IPS DF 4.7 (cell line): Measurements from ENCODE around the gene NLRX1.
"Not testable (repeated sequence)": the region's sequence is repeated elsewhere in the genome, so short reads cannot be mapped to it uniquely, and the experiment has no call there.

Experiments
- DNase-seq: peaks from one replicate; pipeline ENCODE4 v3.0.0-alpha.2; 2013; ENCODE audit warnings: low spot score; ENCODE audit errors: extremely low read depth

NLRX1 gene

DNA sequence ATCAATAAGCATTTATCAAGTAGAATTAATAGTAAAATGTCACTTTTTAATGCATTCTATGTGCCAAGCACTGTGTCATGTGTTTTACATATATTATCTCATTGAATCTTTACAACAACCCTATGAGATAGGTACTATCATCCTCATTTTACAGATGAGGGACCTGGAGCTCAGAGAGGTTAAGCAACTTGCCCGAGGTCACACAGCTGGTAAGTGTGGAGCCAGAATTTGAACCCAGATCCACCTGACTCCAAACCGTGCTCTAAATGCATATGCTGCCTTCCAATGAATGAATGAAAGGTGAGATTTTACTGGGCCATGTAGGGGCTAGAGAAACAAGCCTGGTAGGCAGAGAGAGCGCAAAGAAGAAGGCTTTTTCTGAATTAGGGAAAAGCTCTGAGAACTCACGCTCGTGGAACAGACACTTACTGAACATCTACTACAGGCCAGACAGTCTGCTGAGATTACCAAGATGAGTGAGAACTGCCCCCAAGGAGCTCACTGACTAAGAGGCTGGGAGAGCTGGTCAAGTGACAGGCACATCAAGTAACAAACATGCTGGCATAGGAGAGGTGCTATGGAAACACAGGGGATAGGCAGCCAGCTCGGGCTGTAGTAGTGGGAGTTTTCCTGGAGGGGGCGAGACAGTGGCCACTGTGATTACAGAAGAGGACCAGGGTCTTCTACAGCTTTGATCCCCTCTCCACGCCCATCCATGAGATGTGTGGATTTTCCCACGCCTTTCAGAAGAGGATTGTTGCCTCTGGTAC, 15.3 kb upstream of the NLRX1 start:
- no peak for DNase-seq

DNA sequence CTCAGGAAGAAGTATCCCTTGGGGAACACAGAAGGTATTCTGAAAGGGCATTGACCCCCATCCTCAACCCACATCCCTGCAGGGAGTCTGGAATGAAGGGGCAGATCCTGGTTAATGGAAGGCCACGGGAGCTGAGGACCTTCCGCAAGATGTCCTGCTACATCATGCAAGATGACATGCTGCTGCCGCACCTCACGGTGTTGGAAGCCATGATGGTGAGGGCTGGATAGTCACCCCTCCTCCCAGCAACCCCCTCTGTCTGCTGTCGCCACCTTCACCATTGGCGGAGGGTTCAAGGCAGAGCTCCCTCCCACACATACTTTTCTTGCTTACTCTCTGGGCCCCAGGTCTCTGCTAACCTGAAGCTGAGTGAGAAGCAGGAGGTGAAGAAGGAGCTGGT, 14.3 kb upstream of the NLRX1 start:
- no peak for DNase-seq

GRCh38 chr11:119155733-119156492, 12.6 kb upstream of the NLRX1 start:
- no peak for DNase-seq

GRCh38 chr11:119156496-119156895, 12.0 kb upstream of the NLRX1 start:
- DNase-seq, result no peak

DNA sequence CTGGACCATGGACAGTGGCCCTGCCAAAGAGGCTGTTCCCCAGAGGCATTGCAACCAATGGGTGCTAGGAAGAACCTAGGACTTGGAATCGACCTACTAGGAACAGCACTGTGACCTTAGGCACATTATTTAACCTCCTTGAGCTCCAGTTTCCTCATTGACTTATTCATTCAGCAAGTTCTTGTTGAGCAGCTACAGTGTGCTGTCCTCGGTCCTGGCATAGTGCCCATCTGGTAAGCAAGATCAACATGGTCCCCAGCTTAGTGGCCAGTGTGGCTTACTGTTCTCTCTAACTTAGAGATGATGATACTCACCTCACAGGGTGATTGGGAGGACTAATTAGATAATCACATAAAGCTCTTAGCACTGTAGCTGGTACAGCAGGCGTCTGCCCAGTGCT, 11.5 kb upstream of the NLRX1 start:
- no peak for DNase-seq

DNA sequence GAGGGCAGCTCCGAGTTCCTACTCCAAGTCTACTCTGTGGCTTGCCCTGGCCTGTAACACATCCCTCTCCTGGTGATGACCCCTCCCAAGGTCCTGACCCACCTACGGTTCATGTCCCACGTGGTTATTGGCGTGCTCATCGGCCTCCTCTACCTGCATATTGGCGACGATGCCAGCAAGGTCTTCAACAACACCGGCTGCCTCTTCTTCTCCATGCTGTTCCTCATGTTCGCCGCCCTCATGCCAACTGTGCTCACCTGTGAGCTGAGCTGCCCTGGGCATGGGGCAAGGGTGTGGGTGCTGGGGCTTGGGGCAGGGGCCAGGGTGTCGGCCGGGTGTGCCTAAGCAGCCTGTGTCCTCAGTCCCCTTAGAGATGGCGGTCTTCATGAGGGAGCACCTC, 10.1 kb upstream of the NLRX1 start:
- DNase-seq, result no peak

- no peak for DNase-seq
Measured at GRCh38 chr11:119160151-119160550, 8.4 kb upstream of the NLRX1 start.

DNA sequence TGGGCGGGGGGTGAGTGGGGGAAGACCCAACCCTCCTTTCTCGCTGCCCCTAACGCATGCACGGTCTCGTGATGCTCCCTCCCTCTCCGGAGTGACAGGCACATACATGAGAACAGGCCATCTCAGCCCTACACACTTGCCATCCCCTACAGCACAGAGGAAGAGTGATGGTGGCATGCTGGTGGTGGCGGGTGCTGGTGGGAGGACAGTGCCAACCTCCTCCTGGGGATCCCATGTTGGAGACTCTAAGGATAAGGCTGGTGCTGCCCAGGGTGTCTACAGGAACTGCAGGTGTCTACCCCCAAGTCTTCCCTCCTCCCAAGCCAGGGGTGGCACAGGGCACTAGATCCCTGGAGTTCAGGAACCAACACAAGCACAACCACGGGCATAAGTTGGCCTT, 6.7 kb upstream of the NLRX1 start:
- DNase-seq, result no peak

DNA sequence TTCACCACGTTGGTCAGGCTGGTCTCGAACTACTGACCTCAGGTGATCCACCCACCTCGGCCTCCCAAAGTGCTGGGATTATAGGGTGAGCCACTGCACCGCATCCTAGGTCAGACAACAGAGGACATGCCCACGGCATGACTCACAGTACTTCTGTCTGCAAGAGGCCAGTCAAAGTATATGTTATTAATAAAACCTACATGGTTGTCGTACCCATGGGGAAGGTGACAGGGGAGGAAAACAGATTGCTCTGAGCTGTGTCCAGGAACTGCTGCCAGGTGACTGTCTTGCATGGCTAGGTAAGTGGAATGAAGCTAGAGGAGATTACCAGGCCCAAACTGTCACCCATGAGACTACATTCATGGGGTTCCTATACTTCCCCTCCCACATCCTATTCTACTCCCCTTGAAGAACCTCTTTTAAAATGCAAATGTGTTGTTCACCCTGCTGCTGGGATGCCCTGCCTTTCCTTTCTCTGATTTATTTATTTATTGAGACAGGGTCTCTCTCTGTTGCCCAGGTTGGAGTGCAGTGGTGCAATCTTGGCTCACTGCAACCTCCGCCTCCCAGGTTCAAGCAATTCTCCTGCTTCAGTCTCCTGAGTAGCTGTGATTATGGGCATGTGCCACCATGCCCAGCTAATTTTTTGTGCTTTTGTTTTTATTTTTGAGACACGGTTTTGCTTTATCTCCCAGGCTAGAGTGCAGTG, 2.0 kb upstream of the NLRX1 start:
- DNase-seq, result no peak

- DNase-seq, result not testable (repeated sequence)
Measured at GRCh38 chr11:119167077-119167458, 1.5 kb upstream of the NLRX1 start.

DNA sequence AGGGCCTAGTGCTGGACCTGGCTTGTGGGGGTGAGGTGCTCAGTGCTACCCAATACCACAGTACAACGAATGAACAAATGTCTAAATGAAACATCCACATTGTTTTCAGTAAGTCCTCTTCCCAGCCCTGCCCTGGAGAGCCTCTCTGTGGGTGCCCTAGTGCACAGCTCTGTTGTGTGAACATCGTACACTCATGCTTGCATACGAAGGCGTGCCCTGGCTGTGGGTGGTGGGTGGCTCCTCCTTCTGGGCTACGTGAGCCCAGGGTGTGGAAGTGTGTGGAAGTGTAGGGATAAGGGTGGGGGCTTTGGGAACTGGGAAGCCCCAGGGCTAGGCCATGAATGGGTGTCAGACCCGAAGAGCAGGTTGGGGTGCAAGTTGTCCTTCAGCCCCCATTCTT, 592 bp upstream of the NLRX1 start:
- no peak for DNase-seq

GRCh38 chr11:119169282-119169719, 776 bp downstream of the NLRX1 start:
- DNase-seq, result no peak

DNA sequence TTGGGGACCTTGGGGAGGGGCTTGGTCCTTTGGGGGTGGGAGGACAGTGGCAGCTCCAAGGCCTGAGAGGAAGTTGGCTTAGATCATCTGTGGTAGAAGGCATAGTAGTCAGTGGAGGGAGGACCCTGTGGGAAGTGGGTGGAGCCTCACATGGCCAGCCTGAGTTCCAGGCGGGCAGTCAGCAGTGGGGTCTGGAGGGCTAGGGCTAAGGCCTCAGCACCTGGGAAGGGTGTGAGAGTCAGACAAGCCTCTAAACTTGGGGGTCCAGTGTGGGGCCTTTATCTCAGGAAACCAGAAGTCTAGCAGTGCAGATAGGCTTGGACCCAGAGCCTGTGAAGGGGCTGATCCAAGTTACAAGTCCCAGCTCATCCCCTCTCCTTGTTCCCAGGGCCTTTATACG, 4.0 kb downstream of the NLRX1 start:
- no peak for DNase-seq

DNA sequence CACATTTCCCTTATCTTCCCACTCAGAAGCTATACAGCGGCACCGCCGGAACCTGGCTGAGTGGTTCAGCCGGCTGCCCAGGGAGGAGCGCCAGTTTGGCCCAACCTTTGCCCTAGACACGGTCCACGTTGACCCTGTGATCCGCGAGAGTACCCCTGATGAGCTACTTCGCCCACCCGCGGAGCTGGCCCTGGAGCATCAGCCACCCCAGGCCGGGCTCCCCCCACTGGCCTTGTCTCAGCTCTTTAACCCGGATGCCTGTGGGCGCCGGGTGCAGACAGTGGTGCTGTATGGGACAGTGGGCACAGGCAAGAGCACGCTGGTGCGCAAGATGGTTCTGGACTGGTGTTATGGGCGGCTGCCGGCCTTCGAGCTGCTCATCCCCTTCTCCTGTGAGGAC, 4.9 kb downstream of the NLRX1 start:
- no peak for DNase-seq

GRCh38 chr11:119175493-119176077, 7.1 kb downstream of the NLRX1 start:
- no peak for DNase-seq

- DNase-seq, result no peak
Measured at GRCh38 chr11:119178166-119178680, 9.7 kb downstream of the NLRX1 start.

- no peak for DNase-seq
Measured at GRCh38 chr11:119179342-119179741, 10.8 kb downstream of the NLRX1 start.

DNA sequence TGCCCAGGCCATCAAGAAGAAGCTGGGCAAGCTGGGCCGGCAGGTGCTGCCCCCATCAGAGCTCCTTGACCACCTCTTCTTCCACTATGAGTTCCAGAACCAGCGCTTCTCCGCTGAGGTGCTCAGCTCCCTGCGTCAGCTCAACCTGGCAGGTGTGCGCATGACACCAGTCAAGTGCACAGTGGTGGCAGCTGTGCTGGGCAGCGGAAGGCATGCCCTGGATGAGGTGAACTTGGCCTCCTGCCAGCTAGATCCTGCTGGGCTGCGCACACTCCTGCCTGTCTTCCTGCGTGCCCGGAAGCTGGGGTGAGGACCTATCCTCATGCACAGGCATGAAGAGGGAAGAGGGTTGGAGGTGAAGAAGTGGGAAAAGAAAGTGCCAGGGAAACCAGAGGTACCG, 11.5 kb downstream of the NLRX1 start:
- DNase-seq, result no peak

- DNase-seq, result no peak
Measured at GRCh38 chr11:119180729-119181676, 12.5 kb downstream of the NLRX1 start.

- DNase-seq, result no peak
Measured at GRCh38 chr11:119181677-119182412, 13.3 kb downstream of the NLRX1 start.
